Hematopoietic multipotent progenitor cell treated with erythropoietin and hydrocortisone succinate and interleukin-3 and kit ligand, for 4 days (in vitro differentiated cells): ENCODE results near the gene SLAMF9.

Source experiments
- DNase-seq: peaks from one replicate; pipeline ENCODE4 v3.0.0-alpha.2; 2015

Gene SLAMF9

DNA sequence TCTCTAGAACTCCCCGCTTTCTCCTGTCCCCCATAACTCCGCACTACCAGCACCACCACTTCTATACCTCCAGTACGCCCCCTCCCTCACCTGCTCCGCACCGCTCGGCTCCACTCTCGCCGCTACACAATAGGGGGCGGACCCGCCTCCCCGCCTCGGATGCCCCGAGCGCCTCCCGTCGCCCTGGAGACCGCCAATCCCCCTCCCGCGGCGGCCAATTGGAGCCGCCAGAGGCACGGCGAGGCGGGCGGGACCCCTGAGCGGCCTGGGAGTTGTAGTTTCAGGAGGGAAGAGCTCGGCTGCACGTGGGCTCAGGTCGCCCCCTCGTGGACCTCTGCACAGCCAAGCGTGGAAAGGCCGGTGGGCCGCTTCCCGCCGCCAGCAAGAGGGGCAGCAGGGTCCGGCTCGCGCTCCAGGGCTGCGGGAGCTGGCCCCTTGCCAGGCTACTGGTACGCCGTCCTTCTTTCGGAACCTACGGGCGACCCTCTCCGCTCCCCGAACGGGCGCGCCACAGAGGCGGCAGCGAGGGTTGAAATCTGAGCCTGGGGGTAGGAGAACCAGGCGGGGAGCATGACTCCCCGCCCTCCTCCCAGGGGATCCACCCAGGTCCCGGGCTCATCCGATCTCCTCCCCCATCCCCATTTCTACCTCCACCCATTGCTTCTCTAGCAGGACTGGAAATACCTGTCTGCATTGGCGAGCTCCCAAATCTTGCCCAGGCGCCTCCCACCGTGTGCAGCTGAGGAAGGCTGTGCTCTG lies 8.4 kb downstream of the SLAMF9 start, which contains the start of gene IGSF9:
TSS of gene IGSF9 (minus strand) at position 131 of the 759 bp plus-strand sequence. CDS start 2,159 bp downstream, outside the sequence.
- peak; percentile 95 for DNase-seq

DNA sequence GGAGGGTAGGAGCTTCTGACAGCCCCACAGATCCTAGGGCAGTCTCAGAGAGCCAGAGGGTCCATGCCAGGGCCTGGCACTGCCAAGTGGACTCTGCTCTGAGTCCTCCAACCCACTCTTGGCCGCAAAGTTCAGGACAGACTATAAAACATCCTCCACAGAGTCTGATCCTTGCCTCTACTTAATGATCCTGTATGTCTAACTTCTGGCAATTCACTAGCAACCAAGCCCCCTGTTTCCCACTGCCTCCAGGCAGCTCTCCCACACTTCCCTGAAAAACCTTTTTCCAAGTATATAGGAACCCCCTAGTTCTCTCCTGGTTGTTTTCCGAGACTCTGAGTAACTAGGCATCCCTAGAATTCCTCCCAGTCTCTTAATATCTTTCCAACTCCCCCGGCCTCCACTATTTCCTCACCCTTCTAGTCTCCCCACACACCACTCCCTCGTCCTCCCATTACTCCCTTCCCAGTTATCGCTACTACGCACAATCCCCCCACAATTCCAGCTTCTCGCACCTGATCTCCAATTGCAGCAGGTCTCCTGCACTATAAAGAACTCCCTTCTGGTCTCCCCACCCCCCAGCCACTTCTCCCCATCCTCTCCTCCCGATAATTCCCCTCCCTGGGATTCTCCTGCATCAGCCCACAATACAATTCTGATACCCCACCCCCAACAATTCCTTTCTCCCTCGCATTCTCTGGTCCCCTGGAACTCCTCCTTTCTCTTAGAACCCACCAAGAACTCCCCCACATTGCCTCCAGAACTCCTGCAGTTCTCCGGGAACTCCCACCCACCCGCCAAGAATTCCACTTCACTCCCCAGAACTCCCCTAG lies 9.2 kb downstream of the SLAMF9 start:
- DNase-seq, result no peak

DNA sequence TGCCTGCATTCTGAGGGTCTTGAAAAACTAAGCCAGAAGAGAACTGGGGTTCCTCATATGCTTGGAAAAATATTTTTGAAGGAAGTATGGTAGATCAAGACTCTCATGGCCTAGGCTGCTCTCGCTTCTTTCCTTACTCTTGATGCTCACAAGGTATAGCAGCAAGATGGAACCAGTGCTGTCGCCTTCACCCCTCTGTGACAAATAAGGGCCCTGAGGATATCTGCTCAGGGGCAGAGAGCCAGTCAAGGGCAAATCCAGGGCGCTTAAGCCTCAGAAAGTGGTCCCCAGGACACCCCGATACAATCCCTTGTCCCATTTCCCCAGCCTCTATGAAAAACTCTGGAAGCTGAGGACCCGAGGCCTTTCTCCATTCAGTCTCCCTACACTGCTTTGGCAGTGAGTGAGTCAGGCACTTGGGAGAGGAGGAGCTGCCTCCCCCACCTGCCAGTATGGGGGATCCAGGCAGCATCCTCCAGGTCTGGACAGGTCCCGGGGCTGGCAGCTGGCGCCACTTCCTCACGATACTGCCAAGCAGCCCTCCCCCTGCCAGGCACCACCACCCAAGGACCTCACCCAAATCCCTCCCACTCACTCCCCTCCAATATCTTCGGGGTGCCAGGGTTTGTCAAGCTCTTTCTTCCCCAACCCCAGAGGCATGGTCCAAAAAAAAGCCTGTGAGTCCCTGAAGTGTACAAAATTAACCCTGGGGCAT lies 10.0 kb downstream of the SLAMF9 start:
- no peak for DNase-seq

DNA sequence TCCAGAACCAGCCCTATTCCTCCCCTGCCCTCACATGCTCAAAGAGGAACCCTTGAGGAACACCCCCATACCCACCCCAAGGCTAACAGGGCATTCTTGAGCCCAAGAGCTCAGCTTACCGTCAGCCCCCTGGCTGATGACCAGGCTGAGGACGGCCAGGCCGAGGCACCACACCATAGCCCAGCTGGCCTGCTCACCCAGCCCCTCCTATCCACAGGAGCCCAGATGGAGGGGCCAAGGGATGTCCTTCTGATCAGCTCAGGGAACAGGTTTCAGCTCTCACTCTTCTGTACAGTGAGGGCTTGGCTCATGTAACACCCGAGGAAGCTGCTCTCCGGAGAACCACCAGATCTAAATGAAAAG lies 10.8 kb downstream of the SLAMF9 start:
- DNase-seq, result no peak

DNA sequence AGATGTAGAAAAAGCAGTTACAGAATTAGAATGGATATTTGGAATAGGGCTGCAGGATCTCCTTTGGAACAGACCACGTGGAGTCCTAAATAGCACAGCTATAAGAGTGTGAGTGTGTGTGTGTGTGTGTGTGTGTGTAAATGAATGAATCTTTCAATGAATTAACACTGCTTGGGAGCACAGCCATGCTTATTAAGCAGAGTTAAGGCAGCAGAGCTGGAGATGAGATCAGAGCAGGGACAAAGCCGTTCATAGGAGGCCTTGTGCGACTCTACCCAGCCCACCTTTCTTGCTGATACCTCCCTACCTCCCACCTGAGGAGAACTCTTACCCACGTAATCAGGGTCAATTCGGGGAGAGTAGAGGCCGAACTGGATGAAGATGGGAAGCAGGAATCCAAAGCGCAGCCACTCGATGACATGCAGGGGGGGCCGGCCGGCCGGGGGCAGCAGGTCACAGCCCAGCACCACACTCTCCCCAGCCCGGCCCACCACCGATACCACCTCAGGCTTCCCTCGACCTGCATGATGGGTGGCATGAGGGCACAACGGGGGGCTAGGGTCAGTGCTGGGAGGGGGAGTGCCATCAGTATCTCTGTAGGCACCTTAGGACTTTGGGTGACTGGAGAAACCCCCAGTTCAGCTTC lies 11.3 kb downstream of the SLAMF9 start:
- DNase-seq, result no peak

DNA sequence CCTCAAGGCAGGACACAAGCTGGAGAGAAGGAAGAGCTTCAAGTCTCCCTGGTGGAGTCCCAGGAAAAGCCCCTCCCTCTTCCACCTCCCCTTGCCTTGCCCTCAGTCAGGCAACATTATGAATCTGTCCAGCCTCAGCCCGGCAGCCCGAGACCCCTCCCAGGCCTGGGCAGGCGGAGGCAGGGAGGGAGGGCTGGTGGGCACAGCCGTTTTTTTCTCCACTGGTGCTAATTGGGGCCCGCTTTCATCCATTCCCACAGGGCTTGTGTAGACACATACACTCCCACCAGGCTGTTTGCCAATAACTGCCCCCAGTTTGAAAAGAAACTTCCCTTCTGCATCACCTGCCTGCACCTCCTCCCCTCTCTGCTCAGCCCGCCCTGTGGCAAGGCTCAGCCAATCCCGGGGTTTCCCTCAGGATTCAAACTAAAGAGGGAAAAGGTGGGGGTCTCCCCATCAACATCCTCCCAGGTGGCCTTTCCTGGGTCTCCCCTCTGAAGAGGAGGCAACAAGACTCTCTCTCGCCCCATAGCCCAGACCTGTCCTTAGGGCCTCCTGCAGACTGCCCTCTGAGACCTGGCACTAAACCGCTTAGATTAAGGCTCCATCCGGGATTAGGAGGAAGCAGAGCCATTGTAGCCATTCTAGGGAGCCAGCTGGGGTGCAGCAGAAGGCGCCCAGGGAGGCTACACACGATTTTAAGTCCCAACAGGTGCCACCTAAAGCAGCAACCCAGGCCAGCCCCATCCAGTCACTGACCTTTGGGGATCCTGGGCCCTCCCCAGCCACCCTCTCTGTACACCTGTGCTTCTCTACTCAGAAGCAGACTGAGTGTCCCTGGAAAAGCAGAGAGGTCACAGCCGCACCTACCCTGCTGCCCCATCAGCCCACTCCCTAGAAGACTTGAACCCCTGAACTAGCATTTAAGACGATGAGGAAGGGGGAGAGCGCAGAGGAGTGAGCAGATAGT lies 12.2 kb downstream of the SLAMF9 start:
- DNase-seq, result no peak

DNA sequence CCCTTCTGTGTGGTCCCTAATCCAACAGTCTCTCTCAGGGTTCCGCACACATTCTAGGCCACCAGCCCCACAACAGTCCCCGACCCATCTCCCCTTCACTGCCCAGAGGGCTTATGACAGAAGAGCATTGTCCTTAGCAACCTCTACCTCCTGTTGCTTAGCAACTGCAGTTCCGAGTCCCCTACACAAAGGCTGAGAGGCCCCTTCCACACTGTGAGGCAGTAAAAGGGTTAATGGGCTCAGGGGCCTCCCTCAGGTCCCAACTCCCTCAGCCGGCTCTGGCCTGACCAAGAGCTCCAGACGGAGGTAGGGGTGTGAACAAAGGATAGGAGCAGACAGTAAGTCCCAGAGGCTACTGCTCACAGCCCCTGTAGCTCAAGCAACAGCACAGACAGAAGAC lies 12.9 kb downstream of the SLAMF9 start:
- no peak for DNase-seq

DNA sequence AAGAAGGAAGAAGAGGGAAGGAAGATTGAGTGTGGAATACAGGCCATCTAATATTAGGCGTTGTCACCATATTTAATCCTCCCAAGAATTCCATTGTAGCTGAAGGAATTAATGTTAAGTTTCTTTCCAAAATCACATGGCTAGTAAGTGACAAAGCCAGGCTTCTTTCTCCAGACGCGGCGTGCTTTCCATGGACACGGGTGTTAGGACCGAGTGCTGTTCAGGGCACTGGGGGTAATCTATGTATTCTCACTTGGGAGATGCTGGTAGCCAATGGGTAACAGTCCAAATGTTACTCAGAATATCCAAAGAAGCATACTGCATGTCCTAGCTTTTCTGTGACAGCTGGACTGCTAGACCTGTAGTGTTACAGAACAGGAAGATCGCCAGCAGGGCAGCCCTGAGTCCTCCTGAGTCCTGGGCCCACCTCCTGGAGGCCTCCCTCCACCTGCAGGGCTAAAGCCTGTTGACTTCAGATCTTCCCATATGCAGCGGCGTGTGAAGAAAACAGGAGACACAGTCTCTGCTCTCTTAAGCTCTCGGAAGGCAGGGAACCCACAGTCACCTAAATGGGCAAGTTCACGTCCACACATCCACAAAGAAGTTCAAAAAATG lies 13.9 kb downstream of the SLAMF9 start:
- DNase-seq, result no peak

DNA sequence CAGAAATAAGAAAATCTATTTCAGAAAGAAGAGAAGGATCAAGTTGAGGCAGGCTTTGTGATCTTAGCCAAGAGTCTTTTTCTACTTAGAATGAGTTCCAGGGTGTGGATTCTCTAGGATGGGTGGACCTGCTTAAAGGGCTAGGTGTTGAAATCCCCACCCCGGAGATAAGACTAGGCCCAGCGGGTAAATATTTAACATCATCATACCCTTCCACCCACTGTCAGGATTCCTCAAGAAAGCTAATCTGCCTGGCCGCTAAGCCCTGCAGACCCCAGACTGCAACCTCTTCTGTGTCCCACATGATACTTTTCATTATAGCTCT lies 14.4 kb downstream of the SLAMF9 start:
- DNase-seq, result no peak

DNA sequence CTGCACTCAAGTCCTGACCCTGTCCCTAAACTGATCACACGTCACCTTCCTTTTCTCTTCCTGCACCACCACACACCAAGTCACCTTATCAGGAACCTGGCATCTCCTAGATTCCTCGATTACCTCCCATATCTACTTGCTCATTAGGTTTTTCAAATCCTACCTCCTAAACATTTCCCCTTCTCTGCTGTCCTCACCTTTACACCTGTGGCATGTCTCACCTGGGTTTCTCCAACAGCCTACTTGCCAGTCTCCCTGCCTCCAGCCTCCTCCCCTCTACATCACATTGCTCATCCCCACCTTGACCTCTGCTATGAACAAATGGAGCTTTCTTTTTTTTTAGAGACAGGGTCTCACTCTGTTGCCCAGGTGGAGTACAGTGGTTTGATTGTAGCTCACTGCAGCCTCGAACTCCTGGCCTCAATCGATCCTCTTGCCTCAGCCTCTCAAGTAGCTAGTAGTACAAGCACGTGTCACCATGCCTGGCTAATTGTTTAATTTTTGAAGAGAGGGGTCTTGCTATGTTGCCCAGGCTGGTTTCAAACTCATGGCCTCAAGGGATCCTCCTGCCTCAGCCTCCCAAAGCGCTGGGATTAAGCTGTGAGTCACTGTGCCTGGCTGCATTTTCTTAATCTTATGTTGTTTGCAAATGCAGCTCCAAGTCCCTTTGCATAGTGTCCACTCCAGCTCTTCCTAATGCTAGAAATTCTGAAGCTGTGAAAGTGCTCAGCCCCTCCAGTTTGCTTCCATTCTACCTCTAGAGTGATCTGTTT lies 14.9 kb downstream of the SLAMF9 start:
- no peak for DNase-seq

DNA sequence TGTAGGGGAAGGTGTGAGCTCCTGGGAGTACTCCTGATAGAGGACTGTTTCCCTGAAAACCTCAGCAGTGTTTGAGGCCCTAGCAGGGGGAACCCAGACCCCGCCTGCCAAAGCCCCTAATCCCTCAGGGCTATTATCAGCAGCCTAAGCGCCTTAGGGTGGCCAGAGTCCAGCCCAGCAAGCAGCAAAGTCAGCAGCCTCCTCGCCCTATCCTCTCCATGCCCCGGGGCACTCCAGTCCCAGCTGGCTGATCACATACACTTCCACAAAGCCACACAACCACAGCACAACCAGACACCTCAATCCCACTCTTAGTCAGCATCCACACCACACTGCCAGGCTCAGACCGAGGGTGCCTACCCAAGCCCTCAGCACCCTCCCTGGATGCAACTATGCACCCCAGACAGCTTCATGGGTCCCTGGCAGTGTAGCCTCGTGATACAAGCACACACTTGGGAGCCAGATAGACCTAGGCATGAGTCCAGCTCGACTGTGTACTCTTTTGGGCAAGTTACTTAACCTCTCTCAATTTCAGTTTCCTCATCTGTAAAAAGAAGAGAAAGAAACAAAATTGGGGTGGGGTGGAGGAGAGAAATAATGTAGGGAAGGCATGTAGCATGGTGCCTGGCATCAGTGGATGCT lies 15.7 kb downstream of the SLAMF9 start:
- DNase-seq, result no peak

DNA sequence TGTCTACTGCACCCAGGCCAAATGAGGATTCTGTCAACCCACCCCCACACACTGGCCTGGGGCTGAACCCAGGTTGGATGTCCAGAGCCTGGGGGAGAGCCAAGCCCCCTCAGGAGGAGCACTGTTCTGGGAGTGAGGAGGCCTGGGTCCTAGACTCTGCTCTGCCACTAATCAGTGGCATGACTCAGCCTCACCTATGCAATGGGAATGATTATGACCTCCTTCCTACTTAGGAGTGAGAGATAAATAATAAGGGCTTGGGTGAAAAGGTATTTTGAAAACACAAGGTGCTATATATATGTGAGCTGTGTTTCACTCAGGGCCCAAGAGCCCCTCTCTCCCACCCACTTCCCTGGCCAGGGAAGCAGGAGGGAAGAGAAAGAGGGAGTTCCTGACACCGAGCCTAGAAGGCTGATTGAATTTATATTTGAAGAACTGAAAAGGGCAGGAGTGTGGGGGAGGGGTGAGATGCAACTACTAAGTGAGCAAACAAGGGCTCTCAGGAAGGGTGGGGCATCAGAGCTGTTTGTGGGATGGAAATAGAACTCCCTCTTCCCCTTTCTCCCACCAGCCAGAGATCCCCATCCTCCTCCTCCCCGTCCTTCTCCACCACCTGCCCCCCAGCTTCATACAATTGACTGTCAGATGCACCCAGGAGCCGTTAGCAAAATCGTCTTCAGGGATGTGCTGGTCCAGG lies 16.8 kb downstream of the SLAMF9 start:
- DNase-seq, result peak; percentile 85

DNA sequence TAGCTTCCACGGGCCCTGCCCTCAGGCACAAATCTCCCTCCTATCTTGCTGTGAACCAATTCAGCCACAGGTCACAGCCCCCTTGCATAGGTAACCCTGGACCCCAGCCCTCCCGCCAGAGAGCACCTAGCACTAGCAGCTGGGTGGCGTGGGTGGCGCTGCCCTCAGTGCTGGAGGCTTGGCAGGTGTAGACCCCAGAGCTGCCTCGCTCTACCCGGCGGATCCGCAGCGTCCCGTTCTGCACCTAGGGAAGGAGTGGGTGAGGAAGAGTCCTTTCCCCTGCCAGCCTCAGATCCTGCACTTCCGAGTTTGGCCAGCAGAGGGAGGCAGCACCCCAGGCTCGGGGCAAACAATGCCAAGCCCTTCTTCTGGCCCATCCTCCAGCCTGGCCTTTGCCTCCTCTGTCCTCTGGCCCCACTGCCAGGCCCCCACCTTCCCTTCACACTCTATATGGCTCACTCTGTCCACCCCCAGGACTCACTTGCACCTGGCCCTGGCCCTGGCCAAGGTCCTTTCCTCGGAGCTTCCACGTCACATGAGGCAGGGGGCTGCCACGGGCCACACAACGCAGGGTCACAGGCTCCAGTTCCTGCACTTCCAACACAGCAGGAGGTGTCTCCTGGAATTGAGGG lies 17.6 kb downstream of the SLAMF9 start:
- peak; percentile 85 for DNase-seq

DNA sequence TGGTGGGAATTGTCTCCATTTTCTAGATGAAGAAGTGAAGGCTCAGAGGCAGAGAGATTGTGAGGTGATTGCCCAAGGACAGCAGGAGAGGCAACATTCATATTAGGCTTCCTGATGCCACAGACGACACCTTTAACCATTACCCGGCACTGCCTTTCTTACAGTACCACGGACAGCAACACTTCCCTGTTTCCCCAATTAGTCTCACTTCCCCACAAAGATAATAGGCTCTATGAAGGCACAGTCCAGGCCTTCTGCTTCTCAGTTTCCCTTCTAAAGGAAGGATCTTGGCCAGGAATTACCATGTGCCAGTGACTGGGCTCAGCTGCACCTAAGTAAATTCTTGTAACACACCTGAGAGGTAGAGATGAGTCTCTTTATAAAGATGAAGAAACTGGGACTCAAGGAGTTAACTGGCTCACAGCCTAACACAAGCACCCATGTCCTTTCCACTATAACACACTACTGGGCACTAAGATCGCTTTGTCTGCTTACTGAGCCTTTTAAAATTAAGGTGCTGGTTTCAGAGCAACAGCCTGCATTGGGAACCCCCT lies 18.2 kb downstream of the SLAMF9 start:
- peak; percentile 66 for DNase-seq

DNA sequence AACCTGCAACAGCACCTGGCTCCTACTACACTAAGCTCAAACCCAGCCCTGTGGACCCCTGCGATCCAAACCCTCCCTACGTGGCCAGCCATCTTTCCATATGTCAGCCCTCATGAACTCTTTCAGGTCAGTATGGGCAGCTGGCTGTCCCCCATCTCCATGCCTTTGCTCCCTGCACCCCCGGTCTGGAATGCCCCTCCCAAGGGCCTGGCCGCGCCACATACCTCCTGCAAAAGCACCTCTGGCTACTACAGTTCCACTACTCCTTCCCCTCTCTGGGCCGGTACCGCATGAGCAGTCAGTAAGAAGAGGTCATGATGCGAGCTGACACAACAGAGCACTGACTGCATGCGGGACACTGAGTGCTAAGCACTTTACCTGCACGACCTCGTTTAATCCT lies 18.7 kb downstream of the SLAMF9 start:
- DNase-seq, result no peak

DNA sequence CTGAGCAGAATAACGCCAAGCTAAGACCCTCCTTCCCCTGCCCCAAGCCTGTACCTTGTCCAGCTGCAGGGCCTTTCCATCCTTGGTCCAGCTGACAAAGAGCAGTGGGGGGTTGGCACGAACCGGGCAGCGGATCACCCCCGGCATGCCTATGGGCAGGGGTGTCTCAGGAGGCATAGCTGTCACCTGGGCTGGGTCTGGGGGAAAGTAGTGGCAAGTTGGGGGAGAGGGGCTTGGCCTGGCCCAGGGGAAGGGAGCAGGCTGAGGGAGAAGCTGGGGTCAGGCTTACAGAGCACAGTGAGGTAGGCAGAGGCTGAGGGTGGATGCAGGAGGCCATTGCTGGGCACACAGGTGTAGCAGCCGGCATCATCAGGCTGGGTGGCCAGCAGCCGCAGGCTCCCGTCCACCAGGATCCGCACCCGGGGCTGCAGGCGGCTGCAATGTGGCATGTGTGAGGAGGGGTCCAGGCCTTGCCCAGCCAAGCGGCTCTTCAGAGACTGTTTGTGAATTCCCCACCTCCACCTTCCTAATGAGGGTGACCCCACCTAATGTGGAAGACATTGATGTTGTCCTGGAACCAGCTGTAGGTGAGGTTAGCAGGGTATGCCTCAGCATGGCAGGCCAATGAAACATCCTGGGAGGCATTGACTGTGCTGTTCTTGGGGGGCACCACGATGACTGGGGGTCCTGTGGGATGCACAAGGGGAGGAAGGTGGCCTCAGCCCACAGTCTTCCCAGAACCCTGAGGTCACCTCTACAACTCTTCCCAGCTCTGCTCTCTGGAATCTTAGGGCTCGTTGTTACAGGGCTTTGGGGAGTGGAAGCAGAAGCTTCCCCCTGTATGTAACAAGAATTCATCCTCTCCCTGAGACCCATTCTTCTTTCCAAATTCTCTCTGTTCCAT lies 19.6 kb downstream of the SLAMF9 start:
- DNase-seq, result no peak

DNA sequence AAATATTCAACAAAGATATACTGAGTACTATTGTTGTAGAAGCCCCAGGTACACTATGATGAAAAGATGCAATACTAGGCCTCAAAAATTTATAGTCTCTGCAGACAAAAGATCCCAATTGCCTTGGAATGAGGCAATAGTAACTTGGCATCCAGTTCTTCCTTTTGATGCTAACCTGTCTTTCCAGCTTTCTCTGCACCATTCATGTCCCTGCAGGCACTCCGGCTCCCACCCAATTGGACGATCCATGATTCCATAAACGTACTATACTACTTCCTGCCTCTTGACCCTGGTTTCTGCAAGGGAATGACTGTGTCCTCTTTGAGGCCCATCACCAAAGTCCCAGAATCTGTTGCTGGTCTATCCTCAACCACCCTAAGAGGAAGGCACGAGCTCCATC lies 20.7 kb downstream of the SLAMF9 start:
- no peak for DNase-seq
